Osteoblast (primary cell): ENCODE data around the gene ACBD4. TPM values are rescaled to one million over a fixed set of nuclear protein-coding genes. Genes with fewer than 3 reads are reported as not detected.
A peak's percentile ranks its signal among the peaks of the same experiment; 100 is the strongest.

Experiments
- DNase-seq: peaks from one replicate; pipeline ENCODE4 v3.0.0; 2011; ENCODE audit warnings: low spot score, mixed read lengths; ENCODE audit not compliant: insufficient read length; ENCODE audit errors: missing footprints
- H2AFZ ChIP-seq: 2 replicates; pipeline ENCODE4 v1.6.0; 2011; ENCODE audit warnings: mild to moderate bottlenecking, low read length
- H3K27ac ChIP-seq: 2 replicates; pipeline ENCODE4 v1.5.1; 2011; ENCODE audit warnings: mild to moderate bottlenecking, low read depth, low read length, moderate library complexity
- H3K27me3 ChIP-seq: 2 replicates; pipeline ENCODE4 v1.6.0; 2012; ENCODE audit warnings: mild to moderate bottlenecking, control low read depth, inconsistent platforms, low read length, moderate library complexity; ENCODE audit not compliant: insufficient read depth
- H3K36me3 ChIP-seq: 2 replicates; pipeline ENCODE4 v1.5.1; 2011; ENCODE audit warnings: mild to moderate bottlenecking, low read length, control low read depth, moderate library complexity; ENCODE audit not compliant: insufficient read depth
- H3K4me1 ChIP-seq: 2 replicates; pipeline ENCODE4 v1.5.1; 2011; ENCODE audit warnings: mild to moderate bottlenecking, low read length, control low read depth, moderate library complexity; ENCODE audit not compliant: insufficient read depth
- H3K4me2 ChIP-seq: 2 replicates; pipeline ENCODE4 v1.6.0; 2011; ENCODE audit warnings: mild to moderate bottlenecking, low read length; ENCODE audit not compliant: insufficient read depth
- H3K4me3 ChIP-seq: fragments of 200-600 bp; sonication (generic); 3 replicates; pipeline ENCODE4 v1.5.1; 2012; ENCODE audit warnings: mild to moderate bottlenecking, low read length, inconsistent platforms; ENCODE audit not compliant: insufficient read depth
- H3K79me2 ChIP-seq: 2 replicates; pipeline ENCODE4 v1.6.0; 2012; ENCODE audit warnings: mild to moderate bottlenecking, low read length, control low read depth, inconsistent platforms; ENCODE audit not compliant: insufficient read depth
- H3K9me3 ChIP-seq: 2 replicates; pipeline ENCODE4 v1.5.1; 2011; ENCODE audit warnings: low read depth, low read length, control low read depth
- H4K20me1 ChIP-seq: 2 replicates; pipeline ENCODE4 v1.6.0; 2012; ENCODE audit warnings: mild to moderate bottlenecking, low read length, control low read depth; ENCODE audit not compliant: insufficient read depth
- CTCF ChIP-seq: IDR thresholded peaks from 2 replicates; pipeline ENCODE4 v1.5.1; 2011; ENCODE audit warnings: mild to moderate bottlenecking, low read depth, low read length, moderate library complexity; ENCODE audit errors: extremely low read depth
- total RNA-seq: library from RNA; depleted of rRNA; stranded (reverse); fragments of >200 nt; gene quantifications from 2 replicates; pipeline ENCODE4 v1.2.3, GENCODE V29; 2012

ACBD4 gene
- total RNA-seq, result 4.7 and 6.2 TPM in 2 replicates

- no peaks in the 10 kb centered on the region for H3K36me3 ChIP-seq
- H3K4me1 ChIP-seq, result peaks cover 22% of the 10 kb centered on the region
- no peaks in the 10 kb centered on the region for H3K9me3 ChIP-seq
- H3K4me2 ChIP-seq, result peak within 1 kb of the TSS; percentile 95
- H2AFZ ChIP-seq, result peak within 1 kb of the TSS; percentile 94
- peaks cover 12% of the 10 kb centered on the region for H3K79me2 ChIP-seq
- TF ChIP-seq CTCF, result peak; percentile 100
- H4K20me1 ChIP-seq, result no peaks in the 10 kb centered on the region
- peak; percentile 100 for DNase-seq
- peak within 1 kb of the TSS; percentile 87 for H3K4me3 ChIP-seq
- H3K27ac ChIP-seq, result peak within 1 kb of the TSS; percentile 78
- H3K27me3 ChIP-seq, result no peaks in the 10 kb centered on the region
Measured at GRCh38 chr17:45135192-45135977, at the start of gene ACBD4. TSS of gene ACBD4 (plus strand) at chr17:45135687. CDS start at chr17:45136145, 458 bp downstream.

- Histone ChIP-seq H3K27me3 (no peaks in the 10 kb centered on the region), H3K4me1 (peaks cover 25% of the 10 kb centered on the region), H4K20me1 (no peaks in the 10 kb centered on the region), H3K36me3 (peaks cover 82% of the 10 kb centered on the region), H3K79me2 (peaks cover 33% of the 10 kb centered on the region), H3K9me3 (no peaks in the 10 kb centered on the region), H3K27ac (no peak overlapping the region), H3K4me3 (no peak overlapping the region), H3K4me2 (no peak overlapping the region), H2AFZ (no peak overlapping the region)
- DNase-seq, result no peak
- no peak for TF ChIP-seq CTCF
Measured at GRCh38 chr17:45086391-45086790, 49.1 kb upstream of the ACBD4 start.

GRCh38 chr17:45086865-45087503 lies 48.5 kb upstream of the ACBD4 start:
- H3K4me1 ChIP-seq, result peaks cover 28% of the 10 kb centered on the region
- no peaks in the 10 kb centered on the region for H4K20me1 ChIP-seq
- H3K36me3 ChIP-seq, result peaks cover 82% of the 10 kb centered on the region
- H3K27ac ChIP-seq, result peak overlapping the region; percentile 18
- no peaks in the 10 kb centered on the region for H3K27me3 ChIP-seq
- H3K4me3 ChIP-seq, result no peak overlapping the region
- no peak for TF ChIP-seq CTCF
- H2AFZ ChIP-seq, result no peak overlapping the region
- H3K79me2 ChIP-seq, result peaks cover 28% of the 10 kb centered on the region
- DNase-seq, result peak; percentile 81
- no peaks in the 10 kb centered on the region for H3K9me3 ChIP-seq
- peak overlapping the region; percentile 30 for H3K4me2 ChIP-seq

GRCh38 chr17:45087504-45087975 lies 47.9 kb upstream of the ACBD4 start:
- peaks cover 81% of the 10 kb centered on the region for H3K36me3 ChIP-seq
- peak overlapping the region; percentile 18 for H3K27ac ChIP-seq
- no peak overlapping the region for H2AFZ ChIP-seq

More at GRCh38 chr17:45087504-45087975, 47.9 kb upstream of the ACBD4 start:
- no peak for TF ChIP-seq CTCF
- Histone ChIP-seq H3K4me1 (peaks cover 34% of the 10 kb centered on the region), H3K4me2 (peak overlapping the region; percentile 30), H4K20me1 (no peaks in the 10 kb centered on the region), H3K79me2 (peaks cover 24% of the 10 kb centered on the region), H3K4me3 (no peak overlapping the region), H3K9me3 (no peaks in the 10 kb centered on the region), H3K27me3 (no peaks in the 10 kb centered on the region)
- DNase-seq, result peak; percentile 82
